B cell (primary cell): ENCODE measurements around the gene APOL6.

ENCODE experiments used
- EZH2 ChIP-seq: IDR thresholded peaks from 2 replicates; pipeline ENCODE4 v1.6.1; 2012; ENCODE audit warnings: borderline replicate concordance, low read depth, mild to moderate bottlenecking, moderate library complexity, low read length; ENCODE audit not compliant: insufficient read depth, poor library complexity, severe bottlenecking
- TF ChIP-seq, protein P1 (sequence below): fragments of 200-600 bp; IDR thresholded peaks from one replicate; pipeline ENCODE4 v1.8.0; 2022; ENCODE audit warnings: antibody characterized with exemption, mild to moderate bottlenecking

DNA sequence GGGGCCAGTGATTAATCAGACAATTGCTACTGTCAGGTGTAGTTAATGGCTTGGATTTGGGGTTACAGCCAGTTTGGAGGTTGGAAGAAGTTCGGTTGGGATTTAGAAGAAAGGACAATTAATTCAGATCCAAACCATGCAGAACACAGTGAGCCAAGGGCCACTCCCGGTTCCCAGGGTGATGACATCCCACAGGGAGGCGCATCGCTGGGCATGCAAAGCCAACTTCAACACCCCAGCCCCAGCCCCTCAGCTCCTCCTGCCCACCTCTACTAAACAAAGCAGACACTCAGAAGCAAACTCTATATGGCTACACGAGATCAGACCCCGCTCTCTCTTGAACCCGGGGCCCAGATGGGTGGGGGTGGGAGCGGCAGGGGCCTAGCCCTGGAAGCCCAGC lies 41.3 kb upstream of the APOL6 start:
- TF ChIP-seq, protein P1, sequence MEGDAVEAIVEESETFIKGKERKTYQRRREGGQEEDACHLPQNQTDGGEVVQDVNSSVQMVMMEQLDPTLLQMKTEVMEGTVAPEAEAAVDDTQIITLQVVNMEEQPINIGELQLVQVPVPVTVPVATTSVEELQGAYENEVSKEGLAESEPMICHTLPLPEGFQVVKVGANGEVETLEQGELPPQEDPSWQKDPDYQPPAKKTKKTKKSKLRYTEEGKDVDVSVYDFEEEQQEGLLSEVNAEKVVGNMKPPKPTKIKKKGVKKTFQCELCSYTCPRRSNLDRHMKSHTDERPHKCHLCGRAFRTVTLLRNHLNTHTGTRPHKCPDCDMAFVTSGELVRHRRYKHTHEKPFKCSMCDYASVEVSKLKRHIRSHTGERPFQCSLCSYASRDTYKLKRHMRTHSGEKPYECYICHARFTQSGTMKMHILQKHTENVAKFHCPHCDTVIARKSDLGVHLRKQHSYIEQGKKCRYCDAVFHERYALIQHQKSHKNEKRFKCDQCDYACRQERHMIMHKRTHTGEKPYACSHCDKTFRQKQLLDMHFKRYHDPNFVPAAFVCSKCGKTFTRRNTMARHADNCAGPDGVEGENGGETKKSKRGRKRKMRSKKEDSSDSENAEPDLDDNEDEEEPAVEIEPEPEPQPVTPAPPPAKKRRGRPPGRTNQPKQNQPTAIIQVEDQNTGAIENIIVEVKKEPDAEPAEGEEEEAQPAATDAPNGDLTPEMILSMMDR: no peak
- no peak for TF ChIP-seq EZH2
